Measurements from ENCODE around the gene CFAP299. TPM values are rescaled to one million over a fixed set of nuclear protein-coding genes. Genes with fewer than 3 reads are reported as not detected.

The CFAP299 gene
- total RNA-seq, 1 experiment from 2014 or later, result not detected

DNA sequence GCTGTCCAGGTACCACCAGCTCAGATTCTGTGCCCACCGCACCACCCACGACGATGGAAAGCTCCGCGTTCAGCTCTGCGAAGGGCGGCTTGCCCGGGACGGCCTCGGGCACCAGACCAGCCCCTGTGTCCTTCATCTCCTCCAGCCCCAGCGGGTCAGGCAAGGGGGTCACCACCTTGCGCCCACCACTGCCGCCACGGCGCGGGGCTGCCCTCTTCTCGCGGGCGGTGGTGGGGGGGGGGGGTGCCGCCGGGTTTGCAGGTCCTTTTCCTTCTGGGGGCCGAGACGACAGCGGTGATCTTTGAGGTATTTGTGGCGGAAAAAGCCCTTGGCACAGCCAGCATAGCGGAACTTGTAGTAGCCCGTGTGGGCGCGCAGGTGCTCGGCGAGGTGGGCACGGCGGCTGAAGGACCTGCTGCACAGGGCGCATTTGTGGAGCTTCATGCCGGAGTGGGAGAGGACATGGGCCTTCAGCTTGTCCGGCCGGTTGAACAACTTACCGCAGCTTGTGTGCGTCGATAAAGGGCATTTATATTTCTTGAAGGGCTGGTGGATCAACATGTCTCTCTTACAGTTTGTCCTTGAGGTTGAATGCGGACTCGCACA is 50.9 kb downstream of the CFAP299 start:
- H3K4me2 ChIP-seq (ENCODE audit: low read length), result no peak overlapping the region
- H3K27ac ChIP-seq (ENCODE audit: low read depth, low read length), result no peak overlapping the region
- ChIA-PET POLR2A (no interaction called here), CTCF (no interaction called here), RAD21 (ENCODE audit: low non-redundant PET in 1 of 2, low total read pairs in 2 of 2, uncharacterized antibody in 2 of 2, unreplicated experiment in 2 of 2) (no interaction called here)
- H3K27me3 ChIP-seq (ENCODE audit: insufficient read depth, low read length), result peaks cover 9% of the 10 kb centered on the region; the same call in 1 of the 2 replicates
- DNase-seq (ENCODE audit: low read depth, low spot score), result no peak
- H3K79me2 ChIP-seq (ENCODE audit: insufficient read depth, low read length), result no peaks in the 10 kb centered on the region
- no peaks in the 10 kb centered on the region for H3K36me3 ChIP-seq (ENCODE audit: control insufficient read depth in 1 of 2, insufficient read depth in 2 of 2, low read length in 2 of 2)
- no peak overlapping the region for H2AFZ ChIP-seq (ENCODE audit: low read depth, low read length, poor library complexity, severe bottlenecking)
- no peaks in the 10 kb centered on the region for H4K20me1 ChIP-seq (ENCODE audit: insufficient read depth)
- intact Hi-C loops (cut with micrococcal nuclease), result no loop called here
- H3K9me3 ChIP-seq (ENCODE audit: control insufficient read depth in 1 of 2, insufficient read depth in 1 of 2, low read depth in 1 of 2, low read length in 2 of 2), result no peaks in the 10 kb centered on the region
- no peak overlapping the region for H3K9ac ChIP-seq (ENCODE audit: low read length)
- no peak for ATAC-seq
- TF ChIP-seq YY1 (IDR thresholded peaks at IDR 0.05; ENCODE audit: extremely low read depth, insufficient replicate concordance, low read depth, low read length), result no peak
- TF ChIP-seq POLR2AphosphoS5 (IDR thresholded peaks at IDR 0.05; ENCODE audit: low read depth, low read length), result no peak
- TF ChIP-seq ZNF274 (IDR thresholded peaks at IDR 0.05; ENCODE audit: low read depth, low read length), result no peak
- no peaks in the 10 kb centered on the region for H3K9me2 ChIP-seq (ENCODE audit: insufficient read depth)
- no peak overlapping the region for H3K4me3 ChIP-seq (replicated peaks in 1 of 2; ENCODE audit: low read depth in 1 of 2, low read length in 2 of 2)
- BruUV-seq (replicated peaks), result no TSS peak
- H3K4me1 ChIP-seq (ENCODE audit: control insufficient read depth in 1 of 2, insufficient read depth in 2 of 2, low read length in 2 of 2), result no peaks in the 10 kb centered on the region

- Histone ChIP-seq H3K4me1 (ENCODE audit: control insufficient read depth in 1 of 2, insufficient read depth in 2 of 2, low read length in 2 of 2) (no peaks in the 10 kb centered on the region), H3K79me2 (ENCODE audit: insufficient read depth, low read length) (no peaks in the 10 kb centered on the region), H3K9me2 (ENCODE audit: insufficient read depth) (no peaks in the 10 kb centered on the region), H3K27me3 (ENCODE audit: insufficient read depth, low read length) (peaks cover 9% of the 10 kb centered on the region; the same call in 1 of the 2 replicates), H3K27ac (ENCODE audit: low read depth, low read length) (no peak overlapping the region), H4K20me1 (ENCODE audit: insufficient read depth) (no peaks in the 10 kb centered on the region), H3K4me2 (ENCODE audit: low read length) (no peak overlapping the region), H3K36me3 (ENCODE audit: control insufficient read depth in 1 of 2, insufficient read depth in 2 of 2, low read length in 2 of 2) (no peaks in the 10 kb centered on the region), H3K9me3 (ENCODE audit: control insufficient read depth in 1 of 2, insufficient read depth in 1 of 2, low read depth in 1 of 2, low read length in 2 of 2) (no peaks in the 10 kb centered on the region), H2AFZ (ENCODE audit: low read depth, low read length, poor library complexity, severe bottlenecking) (no peak overlapping the region), H3K9ac (ENCODE audit: low read length) (no peak overlapping the region), H3K4me3 (replicated peaks in 1 of 2; ENCODE audit: low read depth in 1 of 2, low read length in 2 of 2) (no peak overlapping the region)
- TF ChIP-seq FOSL1 (IDR thresholded peaks at IDR 0.05; ENCODE audit: low read depth) (no peak), ZBTB33 (IDR thresholded peaks at IDR 0.05; ENCODE audit: extremely low read depth, insufficient replicate concordance, low read length) (no peak), ATF3 (IDR thresholded peaks at IDR 0.05) (no peak), YY1 (IDR thresholded peaks at IDR 0.05; ENCODE audit: extremely low read depth, insufficient replicate concordance, low read depth, low read length) (no peak)
- ATAC-seq (no peak), DNase-seq (ENCODE audit: low read depth, low spot score) (no peak)
- CTCF ChIA-PET, result no interaction called here
- POLR2A ChIA-PET, result no interaction called here
- no TSS peak for BruUV-seq (replicated peaks)
- intact Hi-C loops (cut with micrococcal nuclease), result no loop called here
- RAD21 ChIA-PET (ENCODE audit: low non-redundant PET in 1 of 2, low total read pairs in 2 of 2, uncharacterized antibody in 2 of 2, unreplicated experiment in 2 of 2), result no interaction called here
Measured at GRCh38 chr4:80387390-80388283, 52.1 kb downstream of the CFAP299 start.

Data from HCT116 (cell line).